ENCODE measurements around the gene ALG3. TPM values are rescaled to one million over a fixed set of nuclear protein-coding genes. Genes with fewer than 3 reads are reported as not detected.

ALG3 gene
- total RNA-seq, 1 donor from 2014 or later: 30.1 TPM

GRCh38 chr3:184231671-184232070, 17.1 kb downstream of the ALG3 start:
- Histone ChIP-seq H3K4me1 (peaks cover 18% of the 10 kb centered on the region), H3K27ac (no peak overlapping the region), H3K4me3 (no peak overlapping the region), H3K9me3 (no peaks in the 10 kb centered on the region), H3K36me3 (no peaks in the 10 kb centered on the region), H3K27me3 (ENCODE audit: low read depth) (peaks cover 63% of the 10 kb centered on the region)
- ATAC-seq (no peak), DNase-seq (no peak)
- intact Hi-C loops (cut with DNase I): no loop called here
- no peak for TF ChIP-seq CTCF (IDR thresholded peaks at IDR 0.05)

GRCh38 chr3:184230603-184231528, 17.9 kb downstream of the ALG3 start:
- Histone ChIP-seq H3K4me1 (peaks cover 18% of the 10 kb centered on the region), H3K27me3 (ENCODE audit: low read depth) (peaks cover 57% of the 10 kb centered on the region), H3K4me3 (peak overlapping the region; percentile 61), H3K36me3 (no peaks in the 10 kb centered on the region), H3K27ac (no peak overlapping the region), H3K9me3 (no peaks in the 10 kb centered on the region)
- intact Hi-C loops (cut with DNase I): no loop called here
- TF ChIP-seq CTCF (IDR thresholded peaks at IDR 0.05): no peak
- no peak for DNase-seq
- peak; percentile 14 to 18 for ATAC-seq

GRCh38 chr3:184230081-184230602, 18.6 kb downstream of the ALG3 start:
- H3K9me3 ChIP-seq: no peaks in the 10 kb centered on the region
- intact Hi-C loops (cut with DNase I): no loop called here
- peaks cover 61% of the 10 kb centered on the region for H3K27me3 ChIP-seq (ENCODE audit: low read depth)

DNA sequence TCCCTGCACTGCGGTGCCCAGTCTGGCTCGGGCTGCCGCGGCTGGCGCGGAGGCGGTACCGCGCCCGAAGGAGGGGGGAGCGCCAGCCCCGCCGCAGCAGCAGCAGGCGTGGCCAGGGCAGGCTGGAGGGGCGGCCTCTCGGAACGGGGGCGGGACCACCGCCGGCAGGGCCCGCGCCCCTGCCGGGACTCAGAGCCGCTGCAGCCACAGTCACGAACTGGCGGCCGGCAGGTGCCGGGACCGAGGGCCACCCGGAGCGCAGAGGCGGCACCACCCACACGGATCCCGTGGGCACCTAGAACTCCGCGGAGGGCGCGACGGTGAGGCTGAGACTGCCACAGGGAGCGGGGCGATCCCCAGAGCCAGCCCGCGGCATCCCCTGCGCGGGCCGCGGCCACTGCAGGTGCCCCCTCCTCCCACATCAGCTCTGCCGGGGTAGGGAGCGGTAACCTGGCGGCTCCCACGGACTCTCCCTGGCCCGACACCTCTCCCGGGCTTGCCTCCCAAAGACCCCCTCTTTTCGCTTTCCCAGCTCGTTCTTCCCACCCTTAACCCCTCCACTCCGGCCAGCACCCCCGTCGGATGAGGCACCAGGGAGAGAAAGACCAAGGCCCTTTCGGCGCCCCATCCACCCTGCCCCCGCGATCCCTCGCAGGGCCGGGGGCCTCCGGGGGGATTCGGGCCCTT, 19.2 kb downstream of the ALG3 start, which contains the start of gene VWA5B2:
TSS of gene VWA5B2 (plus strand) at position 192 of the 687 bp plus-strand sequence. CDS start 944 bp downstream, outside the sequence.
- peaks cover 18% of the 10 kb centered on the region for H3K4me1 ChIP-seq
- peak; percentile 66 for DNase-seq
- peaks cover 61% of the 10 kb centered on the region for H3K27me3 ChIP-seq (ENCODE audit: low read depth)
- H3K27ac ChIP-seq: no peak within 1 kb of the TSS
- peak; percentile 89 to 91 for ATAC-seq
- H3K9me3 ChIP-seq: no peaks in the 10 kb centered on the region
- H3K4me3 ChIP-seq: peak within 1 kb of the TSS; percentile 61
- intact Hi-C loops (cut with DNase I): no loop called here
- peak; percentile 24 for TF ChIP-seq CTCF (IDR thresholded peaks at IDR 0.05)
- no peaks in the 10 kb centered on the region for H3K36me3 ChIP-seq

More at GRCh38 chr3:184230081-184230602, 18.6 kb downstream of the ALG3 start:
- Histone ChIP-seq H3K27ac (no peak overlapping the region), H3K4me3 (peak overlapping the region; percentile 61), H3K4me1 (peaks cover 18% of the 10 kb centered on the region), H3K36me3 (no peaks in the 10 kb centered on the region)
- DNase-seq: no peak
- peak; percentile 4 to 16 for ATAC-seq
- TF ChIP-seq CTCF (IDR thresholded peaks at IDR 0.05): no peak

DNA sequence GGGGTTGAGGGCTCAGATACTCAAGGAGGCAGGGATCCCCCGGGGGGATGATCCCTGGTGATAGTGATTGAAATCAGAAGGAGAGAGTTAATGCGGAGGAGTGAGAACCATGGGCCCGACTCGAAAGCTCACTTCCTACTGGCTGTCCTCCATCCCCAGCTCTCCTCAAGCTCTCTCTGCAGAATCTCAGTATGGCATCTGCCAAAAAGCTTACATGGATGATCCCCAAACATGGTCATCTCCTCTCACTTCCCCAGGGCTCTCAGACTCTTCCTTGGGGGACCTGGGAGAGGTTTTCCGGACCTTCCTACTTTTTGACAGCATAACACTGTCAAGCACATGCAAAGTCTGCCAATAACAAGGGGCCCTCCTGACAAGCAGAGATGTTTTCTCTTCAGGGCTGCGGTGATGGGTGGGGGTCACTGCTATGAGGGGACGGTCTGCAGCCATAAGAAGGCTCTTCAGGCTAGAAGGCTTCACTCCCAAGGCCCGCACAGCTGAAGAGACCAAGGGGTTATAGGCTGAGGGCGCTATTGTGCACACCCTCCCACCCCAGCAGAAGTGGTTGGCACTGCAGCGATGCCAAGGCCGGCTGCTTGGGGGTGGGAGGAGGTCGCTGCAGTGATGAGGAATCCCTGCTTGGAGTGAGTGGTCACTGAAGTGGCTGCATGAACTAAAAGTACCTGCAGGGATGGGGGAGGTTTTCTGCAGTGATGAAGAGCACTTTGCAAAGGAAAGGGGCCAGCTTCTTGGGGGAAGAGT, 20.2 kb downstream of the ALG3 start:
- peaks cover 60% of the 10 kb centered on the region for H3K27me3 ChIP-seq (ENCODE audit: low read depth)
- intact Hi-C loops (cut with DNase I): no loop called here

More for the DNA sequence above, 20.2 kb downstream of the ALG3 start:
- DNase-seq: no peak
- Histone ChIP-seq H3K36me3 (no peaks in the 10 kb centered on the region), H3K27ac (no peak overlapping the region), H3K9me3 (no peaks in the 10 kb centered on the region), H3K4me3 (peak overlapping the region; percentile 61), H3K4me1 (peaks cover 18% of the 10 kb centered on the region)
- TF ChIP-seq CTCF (IDR thresholded peaks at IDR 0.05): no peak
- no peak for ATAC-seq

All from lower lobe of right lung (tissue), 2 donors.